SH-SY5Y (cell line): ENCODE results near the gene NOC4L.

Experiments used
- GATA2 ChIP-seq: IDR thresholded peaks from 2 replicates; pipeline ENCODE4 v1.6.1; 2011; ENCODE audit warnings: mild to moderate bottlenecking, low read depth, low read length
- GATA3 ChIP-seq: IDR thresholded peaks from 2 replicates; pipeline ENCODE4 v1.6.1; 2011; ENCODE audit warnings: low read depth, mild to moderate bottlenecking, low read length, moderate library complexity

Gene NOC4L

DNA sequence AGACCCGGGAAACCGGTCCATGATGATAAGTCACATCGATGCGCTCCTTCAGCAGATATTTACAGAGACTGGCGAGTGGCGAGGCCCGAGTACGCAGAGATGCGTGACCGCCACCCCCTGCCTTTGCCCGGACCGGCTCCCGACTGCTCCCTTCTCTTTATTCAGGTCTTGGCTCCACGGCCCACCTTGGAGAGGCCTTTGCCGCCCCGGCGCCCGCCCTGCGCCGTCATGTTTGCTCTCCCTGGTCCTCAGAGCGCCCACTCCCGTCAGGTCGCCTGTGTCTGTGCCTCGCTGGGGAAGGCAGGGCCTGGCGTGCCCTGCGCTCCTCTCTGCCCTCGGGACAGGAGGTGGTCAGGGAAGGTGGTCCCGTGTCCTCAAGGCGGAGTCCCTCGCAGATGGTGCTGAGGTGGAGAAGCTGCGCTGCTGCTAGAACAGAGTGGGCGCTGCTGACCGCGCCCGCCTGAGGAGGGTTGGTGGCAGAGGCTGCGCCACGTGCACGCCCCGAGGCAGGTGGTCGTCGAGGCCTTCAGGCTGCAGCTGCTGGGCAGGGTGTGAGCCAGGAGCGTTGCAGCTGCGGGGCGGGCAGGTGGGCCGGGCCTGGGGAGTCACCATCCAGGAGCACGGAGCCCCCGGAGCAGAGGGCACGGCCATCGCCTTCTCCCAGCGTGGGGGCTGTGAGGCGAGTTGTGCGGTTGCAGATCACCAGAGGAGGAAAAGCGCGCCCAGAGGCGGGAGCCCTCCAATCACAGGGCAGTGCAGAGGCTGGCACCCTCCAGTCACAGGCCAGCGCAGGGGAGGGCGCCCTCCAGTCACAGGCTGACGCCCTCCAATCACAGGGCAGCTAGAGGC lies 27.3 kb upstream of the NOC4L start:
- TF ChIP-seq GATA2: no peak
- TF ChIP-seq GATA3: no peak

DNA sequence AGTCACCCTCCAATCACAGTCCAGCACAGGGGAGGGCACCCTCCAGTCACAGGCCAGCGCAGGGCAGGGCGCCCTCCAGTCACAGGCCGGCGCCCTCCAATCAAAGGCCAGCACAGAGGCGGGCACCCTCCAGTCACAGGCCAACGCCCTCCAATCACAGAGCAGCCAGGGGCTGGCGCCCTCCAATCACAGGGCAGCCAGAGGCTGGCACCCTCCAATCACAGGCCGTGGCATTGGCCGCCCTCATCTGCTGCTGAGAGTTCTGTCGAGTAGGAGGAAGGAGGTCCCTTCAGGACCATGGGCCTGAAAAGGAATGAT lies 26.7 kb upstream of the NOC4L start:
- no peak for TF ChIP-seq GATA2
- no peak for TF ChIP-seq GATA3

DNA sequence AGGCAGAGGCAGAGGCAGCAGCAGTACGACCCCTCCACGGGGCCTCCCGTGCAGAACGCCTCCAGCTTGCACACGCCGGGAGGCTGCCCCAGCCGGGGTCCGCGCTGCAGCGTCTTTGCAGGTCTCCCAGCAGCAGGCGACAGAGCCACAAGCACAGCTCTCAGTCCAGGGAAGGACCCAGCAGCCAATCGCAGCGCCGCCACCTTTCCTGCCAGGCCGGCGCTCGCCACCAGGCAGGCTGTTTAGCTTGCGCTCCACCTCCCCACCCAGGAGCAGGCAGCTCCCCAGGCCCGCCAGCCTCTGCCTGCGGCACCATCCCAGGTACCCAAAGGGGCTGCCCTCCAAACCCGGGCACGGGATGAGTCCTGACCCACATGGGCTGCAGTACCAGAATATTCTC lies 25.4 kb upstream of the NOC4L start:
- TF ChIP-seq GATA2 (no peak), GATA3 (no peak)

DNA sequence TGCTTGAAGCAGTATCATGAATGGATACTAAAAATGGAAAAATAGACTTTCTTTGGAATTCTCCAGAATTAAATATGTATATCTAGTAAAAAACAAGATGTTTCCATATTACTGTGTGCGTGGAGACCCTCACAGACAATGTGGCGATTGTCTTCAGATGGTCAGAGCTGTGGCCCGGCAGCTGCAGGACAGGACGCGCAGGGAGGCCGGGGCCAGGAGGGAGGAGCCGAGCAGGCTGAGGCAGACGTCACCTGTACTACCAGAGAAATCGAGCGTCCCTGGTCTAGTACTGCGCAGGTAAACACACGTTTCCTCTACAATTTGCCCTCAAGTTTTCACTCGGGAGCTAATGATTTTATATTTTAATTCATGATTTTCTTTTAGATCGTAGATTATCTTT lies 23.0 kb upstream of the NOC4L start:
- no peak for TF ChIP-seq GATA2
- no peak for TF ChIP-seq GATA3

DNA sequence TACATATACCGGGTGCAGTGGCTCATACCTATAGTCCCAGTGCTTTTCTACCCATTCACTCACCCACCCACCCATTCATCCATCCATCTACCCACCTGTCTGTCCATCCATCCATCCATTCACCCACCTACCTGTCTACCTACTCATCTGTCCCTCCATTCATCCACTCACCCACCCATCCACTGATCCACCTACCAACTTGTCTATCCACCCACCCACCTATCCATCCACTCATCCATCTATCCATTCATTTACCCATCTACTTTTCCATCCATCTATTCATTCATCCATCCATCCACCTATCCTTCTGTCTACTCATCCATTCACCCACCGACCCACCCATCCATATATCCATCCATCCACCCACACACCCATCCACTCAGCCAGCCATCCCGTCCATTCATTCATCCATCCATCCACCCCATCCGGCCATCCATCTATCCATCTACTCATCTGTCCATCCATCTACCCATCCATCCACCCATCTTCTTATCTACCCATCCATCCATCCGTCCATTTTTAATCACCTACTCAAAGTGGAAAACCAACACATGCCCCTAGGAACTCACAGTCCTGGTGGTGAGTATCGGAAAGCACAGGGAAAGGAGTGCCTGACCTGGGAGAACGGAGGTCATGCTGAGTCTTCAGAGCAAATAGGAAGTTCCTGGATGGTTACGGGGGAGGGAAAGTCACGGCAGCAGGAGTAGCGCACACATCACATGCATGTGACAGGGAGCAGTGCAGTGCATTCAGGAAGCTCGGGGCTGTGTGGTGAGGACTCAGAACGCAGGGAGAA lies 20.1 kb upstream of the NOC4L start:
- TF ChIP-seq GATA2: no peak
- TF ChIP-seq GATA3: no peak

DNA sequence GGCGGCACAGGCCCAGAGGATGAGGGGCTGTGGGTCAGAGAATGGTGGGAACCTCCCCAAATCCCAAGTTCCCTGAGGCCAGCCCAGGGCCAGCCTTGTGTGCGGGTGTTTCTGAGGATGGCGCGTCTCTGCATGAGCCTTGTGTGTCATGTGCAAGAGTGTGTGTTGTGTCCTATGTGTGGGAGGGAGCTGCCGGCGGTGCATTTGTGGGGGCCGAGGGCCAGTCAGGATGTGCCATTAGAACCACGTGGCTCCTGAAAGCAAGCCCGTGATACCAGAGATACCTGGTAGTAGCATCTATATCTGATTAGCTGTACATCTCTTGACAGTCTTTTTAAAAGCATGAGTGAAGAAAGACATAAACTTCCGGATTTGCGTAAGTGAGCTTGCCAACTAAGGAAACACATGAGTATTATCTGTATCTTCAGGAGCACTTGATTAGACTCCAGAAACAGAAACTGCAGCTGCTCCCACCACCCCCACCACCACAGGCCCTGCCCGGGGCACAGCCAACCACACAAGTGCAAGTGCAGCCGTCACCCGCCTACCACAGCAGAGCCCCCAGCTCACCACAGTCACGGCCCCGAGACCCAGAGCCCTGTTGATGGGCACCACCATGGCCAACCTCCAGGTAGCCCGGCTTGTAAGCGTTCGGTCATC lies 19.4 kb upstream of the NOC4L start:
- no peak for TF ChIP-seq GATA3
- no peak for TF ChIP-seq GATA2

DNA sequence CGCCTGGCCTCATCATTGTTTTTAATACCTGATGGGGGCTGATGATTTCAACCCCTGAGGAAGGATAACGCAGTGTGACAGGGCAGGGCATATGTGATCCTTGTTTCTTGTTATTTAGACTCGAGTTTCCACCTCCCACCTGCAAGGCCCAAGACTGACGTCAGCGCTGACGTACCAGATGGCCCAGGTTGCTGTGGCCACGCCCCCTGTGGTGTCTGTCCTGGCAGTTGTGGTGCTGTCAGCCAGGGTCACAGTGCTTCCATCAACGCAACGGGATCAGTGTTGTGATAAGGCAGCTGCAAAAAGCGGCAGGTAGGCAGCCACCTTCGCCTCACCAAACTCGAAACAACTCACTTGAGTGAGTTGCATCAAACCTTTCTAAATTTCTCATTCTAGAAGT lies 18.5 kb upstream of the NOC4L start:
- TF ChIP-seq GATA3: no peak
- no peak for TF ChIP-seq GATA2

DNA sequence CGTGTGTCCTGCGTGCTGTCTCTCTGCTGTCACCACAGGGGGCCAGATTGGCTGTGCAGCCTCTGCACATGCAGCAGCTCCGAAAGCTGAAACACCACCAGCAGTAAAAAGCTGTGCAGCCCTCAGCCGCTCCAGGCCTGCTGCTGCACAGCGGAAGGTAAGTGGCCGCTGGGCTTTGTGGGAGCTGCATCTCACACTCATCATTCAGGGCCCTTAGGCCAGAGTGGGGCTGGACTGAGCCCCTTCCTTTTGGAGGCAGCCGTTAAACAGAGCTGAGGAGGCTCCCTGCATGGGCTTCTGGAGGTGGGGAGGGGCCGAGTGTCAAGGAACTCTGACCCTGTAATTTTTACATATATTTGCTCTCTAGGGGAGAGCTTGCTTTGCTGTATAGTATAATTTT lies 17.2 kb upstream of the NOC4L start:
- TF ChIP-seq GATA3: no peak
- TF ChIP-seq GATA2: no peak

DNA sequence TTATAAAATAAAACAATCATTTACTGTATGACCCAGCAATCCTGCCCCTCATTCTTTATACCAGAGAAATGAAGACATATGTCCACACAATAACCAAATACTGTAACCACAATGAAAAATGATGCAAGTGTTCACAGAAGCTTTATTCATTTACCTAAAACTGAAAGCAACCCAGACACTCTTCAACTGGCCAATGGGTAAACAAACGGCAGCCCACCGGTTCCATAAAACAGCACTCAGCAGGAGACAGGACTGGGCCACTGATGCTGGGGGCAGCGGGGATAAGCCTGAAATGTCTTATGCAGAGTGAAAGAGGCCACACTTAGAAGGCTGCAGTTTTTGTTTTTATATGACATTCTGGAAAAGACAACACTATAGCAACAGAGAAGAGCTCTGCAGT lies 15.2 kb upstream of the NOC4L start:
- TF ChIP-seq GATA2 (no peak), GATA3 (no peak)

DNA sequence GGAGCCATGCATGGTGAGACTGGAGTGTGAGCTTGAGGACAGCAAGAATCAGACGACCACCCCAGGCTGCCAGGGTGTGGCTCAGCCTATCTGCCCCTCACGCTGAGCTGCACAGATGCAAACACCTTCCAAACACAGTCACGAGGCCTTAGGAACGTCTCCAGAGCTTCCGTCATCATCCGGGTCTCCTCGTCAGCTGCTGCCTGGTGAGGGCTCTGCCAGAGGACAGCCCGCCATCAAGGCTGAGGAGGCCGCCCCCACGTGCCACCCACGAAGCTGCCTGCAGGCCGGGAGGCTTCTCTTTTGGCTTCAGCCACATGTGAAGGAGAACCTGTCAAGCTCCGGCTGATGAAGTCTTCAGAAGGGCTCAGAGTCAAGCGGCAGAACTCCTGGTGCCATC lies 13.6 kb upstream of the NOC4L start:
- TF ChIP-seq GATA2 (no peak), GATA3 (no peak)

DNA sequence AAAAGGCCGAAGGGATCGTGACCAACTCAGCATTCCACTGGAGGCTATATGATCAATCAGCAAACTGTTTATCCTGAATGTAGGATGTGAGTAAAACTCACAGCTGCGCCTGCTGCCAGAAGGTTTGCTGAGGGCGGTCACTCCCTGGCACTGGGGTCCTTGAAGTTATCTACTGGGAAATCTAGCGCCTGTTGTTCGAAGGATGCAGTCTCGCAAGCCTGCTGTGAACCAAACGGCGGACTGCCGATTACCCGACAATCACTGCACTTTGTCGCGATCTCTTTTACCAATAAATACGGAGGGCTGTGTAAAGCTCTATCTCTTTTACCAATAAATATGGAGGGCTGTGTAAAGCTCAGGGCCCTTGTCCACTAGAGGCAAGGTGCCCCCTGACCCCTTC lies 13.0 kb upstream of the NOC4L start:
- TF ChIP-seq GATA3 (no peak), GATA2 (no peak)

DNA sequence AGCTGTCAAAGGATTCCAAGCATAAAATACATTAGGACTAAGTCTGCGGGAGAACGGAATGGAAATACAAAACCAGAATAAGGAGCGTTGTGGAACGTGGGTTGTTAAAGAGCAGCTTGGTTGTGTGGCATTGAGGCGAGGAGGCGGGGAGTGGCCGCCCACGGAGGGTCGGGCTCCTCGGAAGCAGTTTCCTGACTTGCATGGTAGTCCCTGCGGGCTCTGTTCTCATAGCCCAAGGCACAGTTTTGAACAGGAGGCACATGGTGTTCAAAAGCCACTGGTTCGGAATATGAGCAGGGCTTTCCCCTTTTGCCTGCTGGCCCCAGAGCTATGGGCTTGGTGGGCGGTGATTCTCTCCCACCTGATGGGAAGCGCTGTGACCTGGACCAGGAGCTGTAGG lies 12.3 kb upstream of the NOC4L start:
- TF ChIP-seq GATA2 (no peak), GATA3 (no peak)

DNA sequence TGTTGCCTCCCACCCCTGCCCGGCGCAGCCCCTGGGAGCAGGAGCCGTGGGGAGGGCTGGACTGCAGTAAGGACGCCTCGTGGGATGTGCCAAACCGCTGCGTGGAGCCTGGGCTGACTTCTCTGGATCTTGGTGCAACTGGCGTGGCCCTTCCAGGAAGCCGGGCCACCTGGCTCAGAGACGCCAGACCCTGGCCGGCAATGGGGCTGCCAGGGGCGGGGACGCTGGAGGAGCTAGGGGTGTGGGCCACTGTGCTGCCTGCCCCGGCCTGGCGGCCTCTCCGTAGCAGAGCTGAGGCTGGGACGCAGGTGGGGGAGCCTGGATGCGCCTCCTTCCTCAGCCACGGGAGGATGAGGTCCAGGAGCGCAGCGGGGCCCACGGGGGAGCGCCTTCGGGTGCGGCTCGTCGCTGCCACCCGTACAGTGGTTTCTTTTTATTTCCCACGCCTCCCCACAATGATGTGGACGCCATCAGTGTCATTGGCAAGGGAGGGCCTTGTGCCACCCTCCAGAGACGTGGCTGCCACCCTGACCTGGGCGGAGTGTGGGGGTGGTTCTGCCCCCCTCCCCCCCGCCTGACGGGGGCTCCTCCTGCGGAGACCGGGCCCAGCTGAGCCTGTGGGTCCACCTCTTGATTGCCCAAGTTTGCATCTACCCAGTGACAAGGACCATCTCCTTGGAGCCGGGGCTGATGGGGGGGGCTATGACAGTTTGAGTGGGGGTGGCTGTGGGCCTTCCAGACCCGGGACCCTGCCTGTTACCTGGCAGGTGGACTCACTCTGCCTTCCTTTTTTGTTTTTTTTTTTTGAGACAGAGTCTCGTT lies 11.4 kb upstream of the NOC4L start:
- TF ChIP-seq GATA3 (no peak), GATA2 (no peak)

DNA sequence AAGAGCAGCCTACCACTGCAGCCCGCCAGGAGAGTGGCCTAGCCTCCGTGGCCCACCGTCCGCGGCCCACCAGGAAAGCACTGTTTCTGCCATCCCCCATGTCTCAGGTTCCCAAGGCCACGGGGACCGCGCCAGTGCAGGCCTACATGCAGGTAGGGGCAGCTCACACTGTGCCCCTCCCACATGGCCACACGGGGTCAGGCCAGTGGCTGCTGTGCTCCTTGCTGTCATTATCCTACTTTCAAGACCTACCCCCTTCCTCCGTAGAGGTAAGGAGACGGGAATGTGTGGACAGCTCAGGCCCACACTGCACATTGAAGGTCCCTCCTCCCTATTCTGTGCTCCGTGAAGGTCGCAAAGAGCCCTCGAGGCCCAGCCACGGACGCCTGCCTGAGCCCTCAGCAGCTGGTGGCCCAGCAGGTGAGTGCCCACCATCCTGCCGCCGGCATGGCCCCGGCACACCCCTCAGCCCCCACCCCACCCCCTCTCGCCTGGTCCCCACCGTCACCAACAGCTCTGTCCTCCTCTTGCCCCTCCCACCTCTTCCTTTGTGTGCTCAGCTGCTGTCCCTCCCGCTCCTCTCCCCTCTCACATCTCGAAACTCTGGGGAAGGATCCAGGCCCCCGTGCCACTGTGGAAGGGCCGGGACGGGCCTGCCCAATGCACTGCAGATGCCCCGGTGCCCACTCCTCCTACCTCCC lies 10.2 kb upstream of the NOC4L start:
- TF ChIP-seq GATA3 (no peak), GATA2 (no peak)

DNA sequence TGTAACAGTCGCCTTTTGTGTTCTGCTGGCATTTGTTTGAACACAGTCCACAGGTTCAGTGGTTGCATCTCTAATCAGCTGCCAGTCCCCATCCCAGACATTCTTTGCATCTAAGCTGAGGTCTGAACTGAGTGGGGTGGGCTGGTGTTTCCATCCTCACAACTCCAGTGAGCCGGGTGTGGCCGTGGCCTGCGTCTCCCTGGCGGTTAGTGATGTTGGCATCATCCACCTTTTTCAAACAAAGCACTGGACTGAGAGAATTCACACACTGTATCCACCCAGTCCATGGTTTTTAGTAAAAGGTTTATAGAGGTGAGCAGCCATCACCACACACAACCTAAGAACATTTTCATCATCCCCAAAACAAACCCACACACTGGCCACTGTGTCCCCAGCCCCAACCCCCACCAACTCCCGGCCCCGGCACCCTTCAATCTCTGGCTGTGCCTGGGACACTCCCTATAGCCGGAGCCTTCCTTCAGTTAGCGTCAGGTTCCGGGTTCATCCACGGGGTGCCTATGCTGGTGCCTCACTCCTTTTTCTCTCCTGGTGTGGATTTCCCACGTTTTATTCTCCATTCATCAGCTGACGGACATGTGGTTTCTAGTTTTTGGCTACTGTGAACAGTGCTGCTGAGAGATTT lies 6.7 kb upstream of the NOC4L start:
- TF ChIP-seq GATA3 (no peak), GATA2 (no peak)
